ENCODE results near the gene TMEM178A.

DNA sequence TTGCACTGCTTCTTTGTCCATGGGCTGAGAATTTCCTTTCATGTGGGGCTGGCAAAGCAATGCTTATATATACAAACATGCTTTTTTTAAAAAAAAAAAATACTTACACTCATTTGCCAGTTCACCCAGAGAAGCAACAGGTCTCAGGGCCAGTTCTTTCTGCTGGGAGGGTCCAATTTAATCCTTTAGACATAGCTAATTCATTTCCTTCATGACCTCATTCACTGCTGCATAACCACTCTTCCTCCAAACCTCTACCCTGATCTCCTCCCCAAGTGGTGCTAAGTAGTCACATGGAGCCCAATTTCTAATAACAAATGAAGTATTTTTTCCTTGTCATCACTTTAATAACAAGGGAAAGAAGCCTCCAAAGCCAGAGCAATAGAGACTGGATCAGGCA, 17.1 kb upstream of the TMEM178A start:
- no peak for TF ChIP-seq CHD2 (IDR thresholded peaks at IDR 0.05; ENCODE audit: low read length, partially characterized antibody)
- TF ChIP-seq, protein P1, sequence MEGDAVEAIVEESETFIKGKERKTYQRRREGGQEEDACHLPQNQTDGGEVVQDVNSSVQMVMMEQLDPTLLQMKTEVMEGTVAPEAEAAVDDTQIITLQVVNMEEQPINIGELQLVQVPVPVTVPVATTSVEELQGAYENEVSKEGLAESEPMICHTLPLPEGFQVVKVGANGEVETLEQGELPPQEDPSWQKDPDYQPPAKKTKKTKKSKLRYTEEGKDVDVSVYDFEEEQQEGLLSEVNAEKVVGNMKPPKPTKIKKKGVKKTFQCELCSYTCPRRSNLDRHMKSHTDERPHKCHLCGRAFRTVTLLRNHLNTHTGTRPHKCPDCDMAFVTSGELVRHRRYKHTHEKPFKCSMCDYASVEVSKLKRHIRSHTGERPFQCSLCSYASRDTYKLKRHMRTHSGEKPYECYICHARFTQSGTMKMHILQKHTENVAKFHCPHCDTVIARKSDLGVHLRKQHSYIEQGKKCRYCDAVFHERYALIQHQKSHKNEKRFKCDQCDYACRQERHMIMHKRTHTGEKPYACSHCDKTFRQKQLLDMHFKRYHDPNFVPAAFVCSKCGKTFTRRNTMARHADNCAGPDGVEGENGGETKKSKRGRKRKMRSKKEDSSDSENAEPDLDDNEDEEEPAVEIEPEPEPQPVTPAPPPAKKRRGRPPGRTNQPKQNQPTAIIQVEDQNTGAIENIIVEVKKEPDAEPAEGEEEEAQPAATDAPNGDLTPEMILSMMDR (IDR thresholded peaks at IDR 0.05): no peak
- no peak for TF ChIP-seq MYC (IDR thresholded peaks at IDR 0.05; ENCODE audit: borderline replicate concordance, low read length)
- no peak for TF ChIP-seq NR3C1 (IDR thresholded peaks at IDR 0.05)
- no peak for TF ChIP-seq POLR2A (IDR thresholded peaks at IDR 0.05; ENCODE audit: low read length)
- TF ChIP-seq GATA3 (IDR thresholded peaks at IDR 0.05; ENCODE audit: borderline replicate concordance): no peak
